Measurements from ENCODE around the gene TMEM126A. TPM values are rescaled to one million over a fixed set of nuclear protein-coding genes. Genes with fewer than 3 reads are reported as not detected.
A peak's percentile ranks its signal among the peaks of the same experiment; 100 is the strongest.
"Not testable (repeated sequence)": the region's sequence is repeated elsewhere in the genome, so short reads cannot be mapped to it uniquely, and the experiment has no call there.

TMEM126A gene
- total and polyA plus RNA-seq, 7 donors, result 32.4 to 107 (median 51.5) TPM

DNA sequence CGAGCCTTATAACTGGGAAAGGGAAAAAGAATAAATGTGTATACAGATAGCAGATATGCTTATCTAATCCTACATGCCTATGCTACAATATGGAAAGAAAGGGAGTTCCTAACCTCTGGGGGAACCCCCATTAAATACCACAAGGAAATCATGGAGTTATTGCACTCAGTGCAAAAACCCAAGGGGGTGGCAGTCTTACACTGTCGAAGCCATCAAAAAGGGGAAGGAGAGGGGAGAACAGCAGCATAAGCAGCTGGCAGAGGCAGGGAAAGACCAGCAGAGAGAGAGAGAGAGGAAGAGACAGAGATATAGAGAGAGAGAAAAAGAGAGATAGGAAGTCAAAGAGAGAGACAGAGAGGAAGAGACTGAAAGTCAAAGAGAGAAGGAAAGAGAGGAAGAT lies 36.1 kb upstream of the TMEM126A start:
- H3K27me3 ChIP-seq (ENCODE audit: insufficient read depth in 3 of 3, low read length in 2 of 3); H3K4me3 ChIP-seq; ATAC-seq; H3K36me3 ChIP-seq (ENCODE audit: insufficient read depth in 1 of 2, low read depth in 1 of 2); intact Hi-C loops (cut with DNase I); H3K9me3 ChIP-seq; DNase-seq; H3K27ac ChIP-seq; H3K4me1 ChIP-seq: not testable (repeated sequence)
- 87 to 91% (median 90%) methylated on average over 2 of the region's 2 CpGs for WGBS, 3 donors

DNA sequence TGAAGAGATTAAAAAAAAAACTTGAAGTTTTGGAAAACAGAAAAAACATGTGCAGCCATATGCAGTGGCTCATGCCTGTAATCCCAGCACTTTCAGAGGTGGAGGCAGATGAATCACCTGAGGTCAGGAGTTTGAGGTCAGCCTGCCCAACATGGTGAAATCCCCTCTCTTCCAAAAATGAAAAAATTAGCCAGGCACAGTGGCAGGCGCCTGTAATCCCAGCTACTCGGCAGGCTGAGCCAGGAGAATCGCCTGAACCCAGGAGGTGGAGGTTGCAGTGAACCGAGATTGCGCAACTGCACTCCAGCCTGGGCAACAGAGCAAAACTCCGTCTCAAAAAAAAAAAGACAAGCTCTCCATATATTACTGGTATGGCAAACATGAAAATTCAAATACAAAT lies 28.3 kb upstream of the TMEM126A start:
- no peaks in the 10 kb centered on the region for H3K27me3 ChIP-seq (ENCODE audit: insufficient read depth in 3 of 3, low read length in 2 of 3)
- 32 to 72% (median 52%) methylated on average over 6 of the region's 6 CpGs for WGBS, 3 donors
- no peak overlapping the region for H3K27ac ChIP-seq
- no peak overlapping the region for H3K4me3 ChIP-seq
- DNase-seq (no peak), ATAC-seq (peak in 2 of 4 donors; percentile 36 to 70)
- H3K9me3 ChIP-seq, result no peaks in the 10 kb centered on the region
- peaks cover 13% of the 10 kb centered on the region for H3K4me1 ChIP-seq
- intact Hi-C loops (cut with DNase I), result no loop called here
- H3K36me3 ChIP-seq (ENCODE audit: insufficient read depth in 1 of 2, low read depth in 1 of 2), result peaks cover 0 to 14% of the 10 kb centered on the region in 2 donors
- TF ChIP-seq, protein P1, sequence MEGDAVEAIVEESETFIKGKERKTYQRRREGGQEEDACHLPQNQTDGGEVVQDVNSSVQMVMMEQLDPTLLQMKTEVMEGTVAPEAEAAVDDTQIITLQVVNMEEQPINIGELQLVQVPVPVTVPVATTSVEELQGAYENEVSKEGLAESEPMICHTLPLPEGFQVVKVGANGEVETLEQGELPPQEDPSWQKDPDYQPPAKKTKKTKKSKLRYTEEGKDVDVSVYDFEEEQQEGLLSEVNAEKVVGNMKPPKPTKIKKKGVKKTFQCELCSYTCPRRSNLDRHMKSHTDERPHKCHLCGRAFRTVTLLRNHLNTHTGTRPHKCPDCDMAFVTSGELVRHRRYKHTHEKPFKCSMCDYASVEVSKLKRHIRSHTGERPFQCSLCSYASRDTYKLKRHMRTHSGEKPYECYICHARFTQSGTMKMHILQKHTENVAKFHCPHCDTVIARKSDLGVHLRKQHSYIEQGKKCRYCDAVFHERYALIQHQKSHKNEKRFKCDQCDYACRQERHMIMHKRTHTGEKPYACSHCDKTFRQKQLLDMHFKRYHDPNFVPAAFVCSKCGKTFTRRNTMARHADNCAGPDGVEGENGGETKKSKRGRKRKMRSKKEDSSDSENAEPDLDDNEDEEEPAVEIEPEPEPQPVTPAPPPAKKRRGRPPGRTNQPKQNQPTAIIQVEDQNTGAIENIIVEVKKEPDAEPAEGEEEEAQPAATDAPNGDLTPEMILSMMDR (IDR thresholded peaks at IDR 0.05), result no peak

DNA sequence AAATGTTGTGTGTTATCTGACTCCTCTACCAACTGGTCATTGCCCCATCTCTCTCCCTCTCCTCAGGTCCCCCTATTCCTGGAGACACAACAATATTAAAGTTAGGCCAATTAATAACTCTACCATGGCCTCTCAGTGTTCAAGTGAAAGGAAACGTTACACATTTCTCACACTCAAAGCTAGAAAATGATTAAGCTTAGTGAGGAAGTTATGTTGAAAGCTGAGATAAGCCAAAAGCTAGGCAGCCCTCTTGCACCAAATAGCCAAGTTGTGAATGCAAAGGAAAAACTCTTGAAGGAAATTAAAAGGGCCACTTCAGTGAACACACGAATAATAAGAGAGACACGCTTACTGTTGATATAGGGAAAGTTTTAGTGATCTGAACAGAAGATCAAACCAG lies 27.5 kb upstream of the TMEM126A start:
- Histone ChIP-seq H3K4me3 (no peak overlapping the region), H3K36me3 (ENCODE audit: insufficient read depth in 1 of 2, low read depth in 1 of 2) (peaks cover 0 to 14% of the 10 kb centered on the region in 2 donors), H3K4me1 (peaks cover 13% of the 10 kb centered on the region), H3K9me3 (no peaks in the 10 kb centered on the region), H3K27me3 (ENCODE audit: insufficient read depth in 3 of 3, low read length in 2 of 3) (no peaks in the 10 kb centered on the region), H3K27ac (no peak overlapping the region)
- intact Hi-C loops (cut with DNase I), result no loop called here
- WGBS, 3 donors, result 82 to 93% (median 86%) methylated on average over 3 of the region's 3 CpGs
- TF ChIP-seq, protein P1 (IDR thresholded peaks at IDR 0.05), result no peak
- ATAC-seq, result no peak
- no peak for DNase-seq

DNA sequence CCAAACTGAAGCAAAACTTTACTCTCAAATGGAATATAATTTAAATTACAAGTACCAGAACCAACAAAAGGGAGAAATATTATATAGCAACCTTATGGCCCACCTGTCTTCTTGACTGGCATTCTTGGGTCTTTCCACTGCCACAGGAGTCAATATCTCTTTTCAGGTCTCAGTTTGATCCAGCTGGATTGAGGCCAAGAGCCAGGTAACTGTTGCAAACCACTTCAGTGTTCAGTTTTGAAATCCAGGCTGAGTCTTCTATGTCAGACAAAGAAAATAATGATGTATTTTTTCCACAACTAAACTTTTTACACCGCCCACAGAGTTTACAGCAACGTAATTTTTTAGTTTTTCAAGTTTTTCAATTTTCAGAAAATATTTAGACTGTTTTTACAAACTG lies 21.3 kb upstream of the TMEM126A start:
- Histone ChIP-seq H3K9me3 (no peaks in the 10 kb centered on the region), H3K4me3 (peak overlapping the region; percentile 89), H3K36me3 (ENCODE audit: insufficient read depth in 1 of 2, low read depth in 1 of 2) (peaks cover 0 to 27% of the 10 kb centered on the region in 2 donors), H3K27ac (peak overlapping the region; percentile 86), H3K27me3 (ENCODE audit: insufficient read depth in 3 of 3, low read length in 2 of 3) (no peaks in the 10 kb centered on the region), H3K4me1 (peaks cover 28% of the 10 kb centered on the region)
- TF ChIP-seq, protein P1 (IDR thresholded peaks at IDR 0.05), result no peak
- intact Hi-C loops (cut with DNase I), result loop anchor here in 1 of 2 donors (5.0 kb wide), 1 partner anchor 36 kb away; no protein-coding TSS in a partner anchor
- ATAC-seq (no peak), DNase-seq (no peak)
- WGBS, 3 donors, result 45 to 61% (median 45%) methylated on average over 2 of the region's 2 CpGs

DNA sequence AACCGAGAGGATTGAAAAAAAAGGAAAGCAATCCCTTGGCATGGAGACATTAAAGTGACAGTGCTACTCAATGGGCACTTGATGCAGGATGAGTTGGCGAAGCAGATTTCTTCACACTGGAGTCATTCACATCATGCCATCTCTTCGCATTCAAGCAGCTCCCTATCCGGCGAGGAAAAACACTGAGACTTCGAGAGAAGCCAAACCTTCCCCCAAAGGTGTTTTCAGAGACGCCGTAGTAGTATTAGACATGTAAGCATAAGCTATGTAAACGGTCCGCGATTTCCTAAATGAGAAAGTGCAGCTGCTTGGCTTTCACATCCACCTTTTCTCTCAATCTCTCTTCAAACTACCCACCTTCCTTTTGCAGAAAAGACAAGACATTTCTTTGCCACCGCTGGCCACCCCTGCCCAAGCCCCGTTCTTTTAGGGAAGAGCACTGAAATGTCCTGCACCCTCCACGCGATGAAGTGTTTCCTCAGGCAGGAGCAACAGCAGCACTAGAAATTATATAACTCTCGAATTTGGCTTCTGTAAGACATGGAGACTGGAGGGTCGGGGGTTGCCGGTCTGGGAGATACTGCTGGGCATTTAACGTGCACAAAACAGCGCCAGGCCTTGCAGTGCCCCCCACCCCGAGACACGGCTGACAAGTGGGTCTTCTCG lies 20.3 kb upstream of the TMEM126A start, which contains the start of gene DLG2:
Gene DLG2, minus strand, starts transcription at position 13 of the 666 bp plus-strand sequence.
- Histone ChIP-seq H3K4me3 (peak within 1 kb of the TSS; percentile 89), H3K4me1 (peaks cover 28% of the 10 kb centered on the region), H3K27ac (peak within 1 kb of the TSS; percentile 86), H3K27me3 (ENCODE audit: insufficient read depth in 3 of 3, low read length in 2 of 3) (no peaks in the 10 kb centered on the region), H3K9me3 (no peaks in the 10 kb centered on the region), H3K36me3 (ENCODE audit: insufficient read depth in 1 of 2, low read depth in 1 of 2) (peaks cover 0 to 28% of the 10 kb centered on the region in 2 donors)
- TF ChIP-seq, protein P1 (IDR thresholded peaks at IDR 0.05), result no peak
- DNase-seq (no peak), ATAC-seq (peak; percentile 55 to 79 (median 61))
- WGBS, 3 donors, result 0 to 1% (median 0%) methylated on average over 23 of the region's 23 CpGs
- intact Hi-C loops (cut with DNase I), result loop anchor here in 1 of 2 donors (5.0 kb wide), 1 partner anchor 35 kb away; no protein-coding TSS in a partner anchor

All from psoas muscle (tissue), 8 donors.